ENCODE results near the gene TRMT2B.
"Not testable (repeated sequence)": the region's sequence is repeated elsewhere in the genome, so short reads cannot be mapped to it uniquely, and the experiment has no call there.

Gene TRMT2B

DNA sequence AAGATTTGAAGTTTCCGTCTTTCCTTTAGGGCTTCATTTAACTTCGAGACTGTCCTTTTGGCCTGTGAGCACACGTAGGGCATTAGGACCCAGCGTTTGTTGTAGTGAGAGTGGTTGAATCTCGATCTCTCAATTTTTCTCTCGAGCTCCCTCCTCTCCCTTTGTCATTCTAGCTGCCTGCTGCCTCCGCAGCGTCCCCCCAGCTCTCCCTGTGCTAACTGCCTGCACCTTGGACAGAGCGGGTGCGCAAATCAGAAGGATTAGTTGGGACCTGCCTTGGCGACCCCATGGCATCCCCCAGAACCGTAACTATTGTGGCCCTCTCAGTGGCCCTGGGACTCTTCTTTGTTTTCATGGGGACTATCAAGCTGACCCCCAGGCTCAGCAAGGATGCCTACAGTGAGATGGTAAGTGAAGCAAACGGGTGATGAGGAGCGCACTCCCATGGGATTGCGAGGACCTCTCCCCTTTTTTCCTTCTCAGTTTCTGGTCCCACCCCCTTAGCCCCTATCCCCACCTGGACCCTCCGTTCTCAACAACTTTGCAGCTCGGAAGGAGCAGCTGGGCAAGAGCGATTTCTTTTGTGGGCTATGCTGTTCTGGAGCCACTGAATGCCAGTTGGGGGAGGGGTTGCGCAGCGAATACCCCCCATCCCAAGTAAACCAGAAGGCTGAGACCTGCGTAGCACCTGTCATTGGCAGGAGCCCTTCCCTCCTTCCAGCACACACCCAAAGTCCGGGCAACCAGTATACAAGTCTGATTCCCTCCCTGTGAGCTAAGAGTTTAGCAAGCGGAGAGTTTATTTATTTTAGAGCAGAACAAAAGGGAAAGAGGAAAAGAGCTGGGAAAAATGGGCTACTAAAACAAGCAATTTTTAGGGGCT lies 27.0 kb upstream of the TRMT2B start, which contains the start of gene TMEM35A:
TSS of gene TMEM35A (plus strand) at position 164 of the 883 bp plus-strand sequence. CDS start at position 288, 124 bp downstream.
- DNase-seq (ENCODE audit: extremely low read depth, low read depth), result no peak
- peak within 1 kb of the TSS; percentile 43 for H3K4me3 ChIP-seq (replicated peaks; ENCODE audit: low read depth, low read length)
- TF ChIP-seq, protein P1, sequence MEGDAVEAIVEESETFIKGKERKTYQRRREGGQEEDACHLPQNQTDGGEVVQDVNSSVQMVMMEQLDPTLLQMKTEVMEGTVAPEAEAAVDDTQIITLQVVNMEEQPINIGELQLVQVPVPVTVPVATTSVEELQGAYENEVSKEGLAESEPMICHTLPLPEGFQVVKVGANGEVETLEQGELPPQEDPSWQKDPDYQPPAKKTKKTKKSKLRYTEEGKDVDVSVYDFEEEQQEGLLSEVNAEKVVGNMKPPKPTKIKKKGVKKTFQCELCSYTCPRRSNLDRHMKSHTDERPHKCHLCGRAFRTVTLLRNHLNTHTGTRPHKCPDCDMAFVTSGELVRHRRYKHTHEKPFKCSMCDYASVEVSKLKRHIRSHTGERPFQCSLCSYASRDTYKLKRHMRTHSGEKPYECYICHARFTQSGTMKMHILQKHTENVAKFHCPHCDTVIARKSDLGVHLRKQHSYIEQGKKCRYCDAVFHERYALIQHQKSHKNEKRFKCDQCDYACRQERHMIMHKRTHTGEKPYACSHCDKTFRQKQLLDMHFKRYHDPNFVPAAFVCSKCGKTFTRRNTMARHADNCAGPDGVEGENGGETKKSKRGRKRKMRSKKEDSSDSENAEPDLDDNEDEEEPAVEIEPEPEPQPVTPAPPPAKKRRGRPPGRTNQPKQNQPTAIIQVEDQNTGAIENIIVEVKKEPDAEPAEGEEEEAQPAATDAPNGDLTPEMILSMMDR (IDR thresholded peaks at IDR 0.05; ENCODE audit: low read depth, low read length, missing control alignments), result no peak

GRCh38 chrX:101071582-101071981 lies 19.7 kb upstream of the TRMT2B start:
- no peak overlapping the region for H3K4me3 ChIP-seq (replicated peaks; ENCODE audit: low read depth, low read length)
- TF ChIP-seq, protein P1 (IDR thresholded peaks at IDR 0.05; ENCODE audit: low read depth, low read length, missing control alignments), result no peak
- no peak for DNase-seq (ENCODE audit: extremely low read depth, low read depth)

DNA sequence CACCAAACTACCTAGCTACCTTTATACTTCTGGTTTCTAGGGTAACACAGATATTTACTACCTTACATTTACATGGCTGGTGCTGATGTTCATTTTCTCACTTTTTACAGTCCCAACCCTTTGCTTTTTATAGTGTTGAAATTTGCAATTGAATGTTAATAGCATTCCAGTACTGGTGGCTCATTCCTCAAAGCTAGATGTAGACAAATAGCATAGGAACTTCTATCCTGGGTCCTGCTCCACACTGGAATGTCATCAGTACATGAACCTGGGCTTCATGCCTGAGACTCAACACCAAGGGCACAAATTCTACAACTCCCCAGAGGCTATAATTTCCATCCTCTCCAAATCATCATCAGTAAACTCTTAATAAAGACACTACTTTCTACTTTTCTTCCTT lies 10.3 kb upstream of the TRMT2B start:
- TF ChIP-seq, protein P1 (IDR thresholded peaks at IDR 0.05; ENCODE audit: low read depth, low read length, missing control alignments), result no peak
- no peak for DNase-seq (ENCODE audit: extremely low read depth, low read depth)
- H3K4me3 ChIP-seq (replicated peaks; ENCODE audit: low read depth, low read length), result no peak overlapping the region

- DNase-seq (ENCODE audit: extremely low read depth, low read depth), result no peak
Observed at GRCh38 chrX:101057093-101057714, 5.3 kb upstream of the TRMT2B start.

GRCh38 chrX:101056551-101056950 lies 4.6 kb upstream of the TRMT2B start:
- DNase-seq (ENCODE audit: extremely low read depth, low read depth), result not testable (repeated sequence)

More at GRCh38 chrX:101057093-101057714, 5.3 kb upstream of the TRMT2B start:
- no peak overlapping the region for H3K4me3 ChIP-seq (replicated peaks; ENCODE audit: low read depth, low read length)
- TF ChIP-seq, protein P1 (IDR thresholded peaks at IDR 0.05; ENCODE audit: low read depth, low read length, missing control alignments), result no peak

GRCh38 chrX:101051153-101051548 lies 760 bp downstream of the TRMT2B start:
- DNase-seq (ENCODE audit: extremely low read depth, low read depth), result no peak
- TF ChIP-seq, protein P1 (IDR thresholded peaks at IDR 0.05; ENCODE audit: low read depth, low read length, missing control alignments), result no peak
- H3K4me3 ChIP-seq (replicated peaks; ENCODE audit: low read depth, low read length), result peak overlapping the region; percentile 56

More at GRCh38 chrX:101056551-101056950, 4.6 kb upstream of the TRMT2B start:
- H3K4me3 ChIP-seq (replicated peaks; ENCODE audit: low read depth, low read length), result not testable (repeated sequence)

DNA sequence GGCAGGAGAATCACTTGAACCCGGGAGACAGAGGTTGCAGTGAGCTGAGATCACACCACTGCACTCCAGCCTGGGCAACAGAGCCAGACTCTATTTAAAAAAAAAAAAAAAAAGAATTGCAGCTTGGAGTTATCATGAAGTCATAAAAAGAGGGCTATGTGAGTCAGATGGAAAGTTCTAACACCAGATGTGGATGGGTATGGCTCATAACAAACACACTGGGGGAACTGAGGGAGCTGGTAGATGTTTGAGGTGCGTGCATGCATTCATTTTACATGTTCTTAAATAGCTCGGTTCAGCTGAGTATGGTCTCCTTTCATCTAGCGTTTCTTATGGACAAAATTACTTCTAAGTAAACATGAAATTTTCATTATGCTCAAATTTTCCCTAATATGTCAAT lies 11.7 kb downstream of the TRMT2B start:
- TF ChIP-seq, protein P1 (IDR thresholded peaks at IDR 0.05; ENCODE audit: low read depth, low read length, missing control alignments), result no peak

More for the DNA sequence above, 11.7 kb downstream of the TRMT2B start:
- H3K4me3 ChIP-seq (replicated peaks; ENCODE audit: low read depth, low read length), result no peak overlapping the region
- no peak for DNase-seq (ENCODE audit: extremely low read depth, low read depth)

All from HFF-Myc (cell line).